Measurements from ENCODE around the gene CHD2. TPM values are rescaled to one million over a fixed set of nuclear protein-coding genes. Genes with fewer than 3 reads are reported as not detected.

The CHD2 gene
- total RNA-seq, 2 donors from 2014 or later, result 63.9 to 70.0 TPM

DNA sequence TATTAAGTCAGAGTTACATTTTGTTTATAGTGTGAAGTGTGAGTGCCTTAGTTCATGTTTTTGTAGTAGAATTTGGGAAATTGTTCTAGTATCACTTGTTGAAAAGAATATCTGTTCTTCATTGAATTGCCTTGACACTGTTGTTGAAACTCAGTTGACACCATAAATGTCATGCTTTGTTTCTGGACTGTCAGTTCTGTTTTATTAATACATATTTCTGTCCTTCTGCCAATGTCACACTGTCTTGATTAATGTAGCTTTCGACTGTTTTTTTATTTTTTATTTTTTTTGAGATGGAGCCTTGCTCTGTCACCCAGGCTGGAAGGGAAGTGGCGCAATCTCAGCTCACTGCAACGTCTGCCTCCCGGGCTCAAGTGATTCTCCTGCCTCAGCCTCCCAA lies 59.1 kb downstream of the CHD2 start:
- Histone ChIP-seq H3K9me3 (no peaks in the 10 kb centered on the region), H3K4me3 (no peak overlapping the region), H3K36me3 (replicated peaks in 1 of 2; ENCODE audit: insufficient read depth in 1 of 2, low read depth in 2 of 2) (peaks cover 4 to 44% of the 10 kb centered on the region in 2 donors), H3K27ac (no peak overlapping the region), H3K4me1 (peaks cover 6% of the 10 kb centered on the region), H3K27me3 (no peaks in the 10 kb centered on the region)
- intact Hi-C loops (cut with DNase I), result no loop called here
- TF ChIP-seq, protein P1, sequence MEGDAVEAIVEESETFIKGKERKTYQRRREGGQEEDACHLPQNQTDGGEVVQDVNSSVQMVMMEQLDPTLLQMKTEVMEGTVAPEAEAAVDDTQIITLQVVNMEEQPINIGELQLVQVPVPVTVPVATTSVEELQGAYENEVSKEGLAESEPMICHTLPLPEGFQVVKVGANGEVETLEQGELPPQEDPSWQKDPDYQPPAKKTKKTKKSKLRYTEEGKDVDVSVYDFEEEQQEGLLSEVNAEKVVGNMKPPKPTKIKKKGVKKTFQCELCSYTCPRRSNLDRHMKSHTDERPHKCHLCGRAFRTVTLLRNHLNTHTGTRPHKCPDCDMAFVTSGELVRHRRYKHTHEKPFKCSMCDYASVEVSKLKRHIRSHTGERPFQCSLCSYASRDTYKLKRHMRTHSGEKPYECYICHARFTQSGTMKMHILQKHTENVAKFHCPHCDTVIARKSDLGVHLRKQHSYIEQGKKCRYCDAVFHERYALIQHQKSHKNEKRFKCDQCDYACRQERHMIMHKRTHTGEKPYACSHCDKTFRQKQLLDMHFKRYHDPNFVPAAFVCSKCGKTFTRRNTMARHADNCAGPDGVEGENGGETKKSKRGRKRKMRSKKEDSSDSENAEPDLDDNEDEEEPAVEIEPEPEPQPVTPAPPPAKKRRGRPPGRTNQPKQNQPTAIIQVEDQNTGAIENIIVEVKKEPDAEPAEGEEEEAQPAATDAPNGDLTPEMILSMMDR (IDR thresholded peaks at IDR 0.05), result no peak
- no peak for TF ChIP-seq POLR2A (IDR thresholded peaks at IDR 0.05)
- no peak for DNase-seq
- no peak for ATAC-seq
- 72 to 82% methylated on average over 4 of the region's 4 CpGs for WGBS, 2 donors

- no peak for TF ChIP-seq POLR2A (IDR thresholded peaks at IDR 0.05)
- TF ChIP-seq, protein P1 (IDR thresholded peaks at IDR 0.05), result no peak
- Histone ChIP-seq H3K9me3 (no peaks in the 10 kb centered on the region), H3K4me3 (no peak overlapping the region), H3K36me3 (replicated peaks in 1 of 2; ENCODE audit: insufficient read depth in 1 of 2, low read depth in 2 of 2) (peaks cover 4 to 34% of the 10 kb centered on the region in 2 donors), H3K4me1 (peaks cover 6% of the 10 kb centered on the region), H3K27ac (peak overlapping the region in 1 of 4 donors; percentile 47), H3K27me3 (no peaks in the 10 kb centered on the region)
- DNase-seq, result no peak
- intact Hi-C loops (cut with DNase I), result no loop called here
- no peak for ATAC-seq
- WGBS, 2 donors, result 80 to 91% methylated on average over 9 of the region's 9 CpGs
These were observed 61.0 kb downstream of the CHD2 start for GRCh38 chr15:92960996-92961681.

DNA sequence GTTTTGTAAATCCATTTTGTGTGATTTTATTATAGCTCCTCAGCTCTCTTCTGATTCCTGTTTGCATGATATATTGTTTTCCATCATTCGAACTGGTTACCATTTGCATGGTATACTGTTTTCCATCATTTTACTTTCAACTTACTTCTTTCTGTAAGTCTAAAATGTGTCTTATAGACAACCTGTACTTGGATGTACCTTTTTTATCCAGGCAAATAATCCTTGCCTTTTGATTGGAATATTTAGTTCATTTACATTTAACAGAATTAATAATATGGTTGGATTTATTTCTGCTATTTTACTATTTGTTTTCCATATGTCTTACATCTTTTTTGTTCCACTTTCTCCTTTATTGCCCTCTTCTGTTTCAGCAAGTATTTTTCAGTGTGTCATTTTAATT lies 62.8 kb downstream of the CHD2 start:
- Histone ChIP-seq H3K4me1 (peaks cover 6% of the 10 kb centered on the region), H3K9me3 (no peaks in the 10 kb centered on the region), H3K27me3 (no peaks in the 10 kb centered on the region), H3K36me3 (replicated peaks in 1 of 2; ENCODE audit: insufficient read depth in 1 of 2, low read depth in 2 of 2) (peaks cover 4 to 28% of the 10 kb centered on the region in 2 donors), H3K27ac (no peak overlapping the region), H3K4me3 (no peak overlapping the region)
- DNase-seq (no peak), ATAC-seq (no peak)
- intact Hi-C loops (cut with DNase I), result no loop called here
- TF ChIP-seq POLR2A (IDR thresholded peaks at IDR 0.05), result no peak
- TF ChIP-seq, protein P1 (IDR thresholded peaks at IDR 0.05), result no peak
- 89 to 100% methylated on average over 1 of the region's 1 CpG for WGBS, 2 donors

- ATAC-seq (no peak), DNase-seq (no peak)
- no peak overlapping the region for H3K27ac ChIP-seq
- no peaks in the 10 kb centered on the region for H3K27me3 ChIP-seq
- peaks cover 13% of the 10 kb centered on the region for H3K4me1 ChIP-seq
- H3K36me3 ChIP-seq (replicated peaks in 1 of 2; ENCODE audit: insufficient read depth in 1 of 2, low read depth in 2 of 2), result peaks cover 4 to 28% of the 10 kb centered on the region in 2 donors
- H3K4me3 ChIP-seq, result no peak overlapping the region
- no peaks in the 10 kb centered on the region for H3K9me3 ChIP-seq
- no peak for TF ChIP-seq POLR2A (IDR thresholded peaks at IDR 0.05)
- TF ChIP-seq, protein P1 (IDR thresholded peaks at IDR 0.05), result no peak
- 91 to 92% methylated on average over 2 of the region's 2 CpGs for WGBS, 2 donors
- intact Hi-C loops (cut with DNase I), result no loop called here
These were observed 63.7 kb downstream of the CHD2 start for GRCh38 chr15:92963794-92964193.
